GM21786 (cell line): Measurements from ENCODE around the gene FAM118B.

Experiments
- ATAC-seq: cut with Tn5 transposase; IDR thresholded peaks from one replicate; pipeline ENCODE4 v1.9.1; 2021; ENCODE audit not compliant: unreplicated experiment

The FAM118B gene

DNA sequence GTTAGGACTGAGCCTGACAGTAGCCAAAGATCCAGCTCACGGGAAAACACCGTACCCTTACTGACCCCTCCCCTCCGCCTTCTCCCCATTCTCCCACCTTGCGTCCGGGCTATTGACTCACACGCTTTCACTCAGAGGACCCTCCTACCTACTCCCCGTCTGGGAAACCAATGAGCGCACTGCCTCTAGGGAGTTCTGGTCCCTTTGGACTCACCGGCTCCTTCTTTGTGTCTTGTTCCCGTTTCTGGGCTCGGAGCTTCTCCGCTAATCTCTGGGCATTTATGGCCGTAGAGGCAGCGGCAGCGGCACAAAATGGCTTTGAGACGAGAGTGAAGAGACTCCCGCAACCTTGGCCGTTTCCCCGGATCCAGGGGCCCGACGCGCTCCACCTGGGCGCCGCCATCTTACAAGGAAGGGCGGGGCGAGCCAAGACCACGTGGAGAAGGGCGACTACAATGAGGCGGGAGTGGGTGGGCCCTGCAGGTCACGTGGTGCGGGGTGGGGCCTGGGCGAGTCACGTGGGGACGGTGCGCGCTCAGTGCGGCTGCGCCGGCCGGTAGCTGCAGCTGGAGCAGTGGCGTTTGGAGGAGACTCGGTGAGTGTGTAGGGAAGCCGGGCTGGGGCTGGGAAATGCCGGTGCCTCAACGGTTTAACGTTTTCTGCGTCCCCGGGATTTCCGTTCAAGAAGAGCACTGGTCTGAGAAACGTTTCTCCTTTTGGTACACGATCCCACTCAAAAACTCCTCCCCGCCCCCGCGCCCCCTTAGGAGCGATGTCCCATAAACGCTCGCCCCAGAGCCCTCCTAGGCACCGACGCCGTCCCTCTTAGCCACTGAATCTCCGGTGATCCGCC lies at the start of gene FAM118B, which contains the start of gene RPUSD4:
Gene FAM118B (plus strand): TSS at position 547 of the 853 bp plus-strand sequence. CDS start 23,220 bp downstream, outside the sequence.
Gene RPUSD4 (minus strand): TSS at position 415 of the 853 bp plus-strand sequence. CDS start 12 bp downstream, at position 403.
- peak; percentile 97 for ATAC-seq

- ATAC-seq, result no peak
Observed at GRCh38 chr11:126162306-126163030, 49.1 kb upstream of the FAM118B start.

DNA sequence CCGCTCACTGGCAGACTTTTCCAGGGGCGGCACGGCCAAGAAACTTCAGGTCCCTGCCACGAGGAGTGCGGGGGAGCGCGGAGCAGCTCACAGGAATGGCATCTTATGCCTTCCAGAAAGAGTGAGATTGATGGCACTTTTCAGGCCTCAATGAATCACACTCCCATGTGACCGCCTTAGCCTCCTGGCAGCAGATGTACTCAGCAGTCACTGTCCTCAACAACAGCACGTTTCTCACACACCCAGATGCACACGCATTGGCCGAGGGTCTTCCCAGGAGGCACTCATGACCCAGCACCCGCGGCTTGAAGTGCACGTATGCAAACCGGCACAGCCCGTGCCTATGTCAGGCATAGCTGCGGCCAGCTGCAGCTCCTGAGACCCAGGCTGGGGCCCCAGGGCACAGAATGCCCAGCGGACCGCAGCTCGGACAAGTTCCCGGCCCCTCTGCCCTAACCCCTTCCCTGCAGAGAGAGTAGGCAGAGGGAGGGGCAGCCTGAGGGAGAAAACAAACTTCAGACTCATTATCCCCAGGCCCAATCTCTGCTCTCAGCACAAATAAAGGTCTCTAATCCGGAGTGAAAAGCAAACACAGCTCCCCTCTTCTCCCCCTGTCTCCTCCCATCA lies 48.4 kb upstream of the FAM118B start:
- no peak for ATAC-seq

DNA sequence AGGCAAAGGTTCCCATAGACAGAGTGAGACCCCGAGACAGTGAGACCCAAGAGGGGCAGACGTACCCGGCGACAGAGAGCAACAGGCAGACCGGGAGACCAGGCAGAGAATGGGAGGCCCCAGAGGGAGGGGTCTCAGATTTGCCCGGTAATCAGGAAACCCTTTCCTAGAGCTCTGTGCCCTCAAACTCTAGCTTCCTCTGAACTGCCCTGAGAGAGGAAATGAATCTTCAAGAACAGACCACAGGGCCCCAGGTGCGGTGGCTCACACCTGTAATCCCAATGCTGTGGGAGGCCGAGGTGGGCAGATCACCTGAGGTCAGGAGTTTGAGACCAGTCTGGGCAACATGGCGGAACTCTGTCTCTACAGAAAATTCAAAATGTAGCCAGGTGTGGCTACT lies 47.8 kb upstream of the FAM118B start:
- ATAC-seq, result no peak

DNA sequence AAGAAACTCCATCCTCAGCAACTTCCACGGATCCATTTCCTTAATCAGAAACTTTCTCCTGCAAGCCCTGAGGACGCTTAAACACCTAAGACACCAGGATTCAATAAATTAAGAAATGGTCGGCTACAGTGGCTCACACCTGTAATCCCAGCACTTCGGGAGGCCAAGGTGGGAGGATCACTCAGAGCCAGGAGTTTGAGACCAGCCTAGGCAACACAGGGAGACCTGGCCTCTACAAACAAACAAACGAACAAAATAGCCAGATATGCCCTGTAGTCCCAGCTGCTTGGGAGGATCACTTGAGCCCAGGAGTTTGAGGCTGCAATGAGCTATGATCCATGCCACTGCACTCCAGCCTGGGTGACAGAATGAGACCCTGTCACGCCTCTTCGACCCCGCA lies 46.8 kb upstream of the FAM118B start:
- ATAC-seq, result no peak

DNA sequence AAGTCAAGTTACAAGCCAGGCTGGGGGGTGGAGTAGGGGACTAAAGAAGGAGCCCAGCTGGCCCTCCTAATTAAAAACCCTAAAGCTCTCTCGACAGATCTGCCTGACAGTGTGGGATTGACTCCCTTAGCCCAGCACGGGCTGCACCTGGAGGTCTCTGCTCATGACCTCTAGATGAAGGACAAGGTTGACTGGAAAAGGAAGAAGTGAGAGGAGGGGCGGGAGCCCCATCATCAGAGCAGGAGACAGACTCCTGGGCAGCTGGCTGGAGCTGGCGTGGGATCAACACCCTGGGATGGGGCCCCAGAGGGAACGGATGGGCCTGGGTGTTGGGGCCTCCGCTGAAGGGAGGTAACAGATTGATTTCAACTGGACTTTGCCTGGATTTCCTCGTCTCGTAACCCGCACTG lies 46.3 kb upstream of the FAM118B start:
- ATAC-seq, result no peak

DNA sequence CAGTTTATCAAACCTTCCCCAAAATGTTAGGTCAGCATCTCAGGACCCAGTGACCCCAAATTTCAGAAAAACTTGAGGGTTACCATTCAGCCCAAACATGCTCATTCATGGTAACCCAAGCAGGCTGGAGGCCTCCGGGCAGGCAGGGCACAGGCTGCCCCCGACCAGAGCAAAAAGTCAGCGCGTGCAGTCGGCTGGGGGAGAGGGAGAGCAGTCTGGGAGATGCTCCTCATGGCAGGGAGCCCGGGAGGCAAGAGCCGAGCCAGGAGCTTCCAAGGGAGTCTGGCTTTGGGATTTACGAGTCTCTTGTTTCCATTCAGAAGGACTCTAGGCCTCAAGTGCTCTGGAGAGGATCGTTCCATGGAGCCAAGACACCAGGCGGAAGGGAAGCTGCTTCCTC lies 45.8 kb upstream of the FAM118B start:
- ATAC-seq, result no peak

- no peak for ATAC-seq
Observed at GRCh38 chr11:126166413-126166812, 45.2 kb upstream of the FAM118B start.

- no peak for ATAC-seq
Observed at GRCh38 chr11:126167488-126167887, 44.1 kb upstream of the FAM118B start.

- no peak for ATAC-seq
Observed at GRCh38 chr11:126169291-126169690, 42.3 kb upstream of the FAM118B start.

GRCh38 chr11:126172596-126173038 lies 39.0 kb upstream of the FAM118B start:
- ATAC-seq, result no peak

DNA sequence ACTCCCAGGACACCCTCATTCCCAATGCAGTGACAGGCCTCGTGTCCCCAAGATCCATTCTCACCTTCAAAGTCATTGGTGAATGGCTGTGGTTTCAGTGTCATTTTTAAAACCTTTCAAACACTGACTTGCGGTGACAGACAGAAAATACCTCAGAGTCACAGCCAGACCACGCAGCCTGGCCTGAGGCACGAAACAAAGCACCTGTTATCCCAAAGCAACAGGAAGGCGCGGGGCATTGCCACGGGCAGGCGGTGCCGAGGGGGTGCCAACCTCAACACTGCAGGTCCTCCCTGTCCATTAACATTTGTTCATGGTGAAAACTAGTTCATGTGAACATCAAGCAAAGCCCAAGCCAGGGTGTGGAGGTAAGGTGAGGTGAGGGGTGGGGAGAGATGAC lies 38.3 kb upstream of the FAM118B start:
- ATAC-seq, result no peak

- ATAC-seq, result no peak
Observed at GRCh38 chr11:126174816-126175215, 36.8 kb upstream of the FAM118B start.

GRCh38 chr11:126175393-126175792 lies 36.2 kb upstream of the FAM118B start:
- ATAC-seq, result no peak

GRCh38 chr11:126176853-126177470 lies 34.6 kb upstream of the FAM118B start:
- no peak for ATAC-seq

DNA sequence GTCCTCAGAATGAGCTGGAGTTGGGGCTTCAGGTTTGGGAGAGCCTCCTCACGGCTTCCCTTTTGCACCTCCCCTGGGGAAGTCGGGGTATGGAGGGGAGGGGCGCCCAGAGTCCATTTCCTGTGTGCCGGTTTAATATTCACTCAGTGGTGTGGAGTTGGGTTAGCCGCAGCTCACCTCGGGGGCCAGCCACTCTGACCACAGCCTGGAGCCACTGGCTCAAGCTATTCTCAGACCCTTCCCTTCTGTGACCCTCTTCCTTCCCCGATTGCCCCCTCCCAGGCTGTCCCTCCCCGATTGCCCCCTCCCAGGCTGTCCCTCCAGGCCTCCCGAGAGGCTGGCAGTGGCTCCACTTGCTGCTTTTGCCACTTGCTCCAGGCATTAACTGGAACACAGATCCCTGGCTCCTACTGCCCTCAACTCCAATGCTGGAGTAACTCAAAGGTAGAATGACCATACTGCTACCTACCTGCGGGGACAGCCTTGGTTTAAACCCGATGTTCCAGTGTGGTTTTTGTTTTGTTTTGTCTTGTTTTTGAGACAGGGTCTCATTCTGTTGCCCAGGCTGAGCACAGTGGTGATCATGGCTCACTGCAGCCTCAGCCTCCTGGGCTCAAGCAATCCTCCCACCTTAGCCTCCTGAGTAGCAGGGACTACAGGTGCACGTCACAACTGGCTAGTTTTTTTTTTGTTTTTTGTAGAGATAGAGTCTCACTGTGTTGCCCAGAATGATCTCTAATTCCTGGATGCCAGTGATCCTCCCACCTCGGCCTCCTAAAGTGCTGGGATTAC lies 29.4 kb upstream of the FAM118B start:
- no peak for ATAC-seq

DNA sequence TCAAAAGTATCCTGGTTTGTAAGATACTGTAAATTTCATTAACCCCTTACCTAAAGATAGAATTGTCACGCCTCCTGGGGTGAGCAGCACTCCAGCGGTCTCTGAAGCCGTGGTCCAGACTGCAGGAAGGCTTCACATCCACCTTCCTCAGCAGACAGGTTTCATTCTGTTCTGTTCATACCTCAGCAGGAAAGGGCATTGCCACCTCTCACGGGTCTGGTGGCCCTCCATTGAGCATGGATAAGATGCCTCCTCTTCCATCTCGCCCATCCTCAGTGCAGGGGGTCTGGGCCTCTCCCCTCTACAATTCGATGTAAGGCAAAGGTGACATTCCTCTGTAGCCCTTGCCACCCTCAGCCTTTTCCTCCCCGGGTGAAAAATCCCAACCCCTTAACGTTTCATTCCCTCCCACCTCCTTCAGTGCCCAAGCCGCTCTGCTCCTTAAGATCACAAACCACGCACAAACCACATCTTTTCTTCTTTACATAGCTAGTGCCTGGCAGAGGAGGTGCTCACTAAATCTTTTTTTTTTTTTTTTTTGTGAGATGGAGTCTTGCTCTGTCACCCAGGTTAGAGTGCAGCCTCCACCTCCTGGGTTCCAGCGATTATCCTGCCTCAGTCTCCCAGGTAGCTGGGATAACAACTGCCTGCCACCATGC lies 28.7 kb upstream of the FAM118B start:
- no peak for ATAC-seq

- no peak for ATAC-seq
Observed at GRCh38 chr11:126185259-126186024, 26.1 kb upstream of the FAM118B start.
